ENCODE measurements around the gene LMBRD2. TPM values are rescaled to one million over a fixed set of nuclear protein-coding genes. Genes with fewer than 3 reads are reported as not detected.

LMBRD2 gene
- total RNA-seq, 1 experiment from 2014 or later = 15.2 TPM

GRCh38 chr5:36057386-36057785 lies 94.3 kb downstream of the LMBRD2 start:
- no peak for TF ChIP-seq CTCF (IDR thresholded peaks at IDR 0.05; ENCODE audit: insufficient read depth in 1 of 2, low read depth in 1 of 2, low read length in 1 of 2, severe bottlenecking in 1 of 2, unreplicated experiment in 1 of 2)
- Mint-ChIP-seq H3K36me3 (ENCODE audit: insufficient read depth, unreplicated experiment) (no peaks in the 10 kb centered on the region), H3K27ac (ENCODE audit: unreplicated experiment) (no peak overlapping the region), H3K4me3 (ENCODE audit: unreplicated experiment) (no peak overlapping the region), H3K27me3 (ENCODE audit: insufficient read depth, unreplicated experiment) (peaks cover 16% of the 10 kb centered on the region), H3K4me1 (ENCODE audit: low read depth, unreplicated experiment) (peaks cover 9% of the 10 kb centered on the region), H3K9me3 (ENCODE audit: unreplicated experiment) (no peaks in the 10 kb centered on the region)
- ChIA-PET POLR2A (no interaction called here), CTCF (no interaction called here)
- no peaks in the 10 kb centered on the region for H3K4me1 ChIP-seq
- H3K9me3 ChIP-seq = no peaks in the 10 kb centered on the region
- DNase-seq = no peak
- BruUV-seq (replicated peaks) = no TSS peak
- H3K4me3 ChIP-seq (ENCODE audit: low read depth, low read length) = no peak overlapping the region
- no peaks in the 10 kb centered on the region for H3K36me3 ChIP-seq (ENCODE audit: control insufficient read depth, insufficient read depth, low read length)
- intact Hi-C loops (cut with micrococcal nuclease; ENCODE audit: unreplicated experiment) = no loop called here
- H3K27me3 ChIP-seq (replicated peaks; ENCODE audit: control insufficient read depth, insufficient read depth, low read length) = no peaks in the 10 kb centered on the region; the same call in 1 of the 2 replicates

GRCh38 chr5:36056422-36056821 lies 95.3 kb downstream of the LMBRD2 start:
- H3K4me1 ChIP-seq = no peaks in the 10 kb centered on the region
- no peaks in the 10 kb centered on the region for H3K36me3 ChIP-seq (ENCODE audit: control insufficient read depth, insufficient read depth, low read length)
- Mint-ChIP-seq H3K27ac (ENCODE audit: unreplicated experiment) (no peak overlapping the region), H3K4me3 (ENCODE audit: unreplicated experiment) (no peak overlapping the region), H3K9me3 (ENCODE audit: unreplicated experiment) (no peaks in the 10 kb centered on the region), H3K36me3 (ENCODE audit: insufficient read depth, unreplicated experiment) (no peaks in the 10 kb centered on the region), H3K27me3 (ENCODE audit: insufficient read depth, unreplicated experiment) (peaks cover 21% of the 10 kb centered on the region), H3K4me1 (ENCODE audit: low read depth, unreplicated experiment) (peaks cover 9% of the 10 kb centered on the region)
- no peaks in the 10 kb centered on the region; the same call in 1 of the 2 replicates for H3K27me3 ChIP-seq (replicated peaks; ENCODE audit: control insufficient read depth, insufficient read depth, low read length)
- H3K9me3 ChIP-seq = no peaks in the 10 kb centered on the region
- no TSS peak for BruUV-seq (replicated peaks)
- TF ChIP-seq CTCF (IDR thresholded peaks at IDR 0.05; ENCODE audit: insufficient read depth in 1 of 2, low read depth in 1 of 2, low read length in 1 of 2, severe bottlenecking in 1 of 2, unreplicated experiment in 1 of 2) = no peak
- H3K4me3 ChIP-seq (ENCODE audit: low read depth, low read length) = no peak overlapping the region
- intact Hi-C loops (cut with micrococcal nuclease; ENCODE audit: unreplicated experiment) = no loop called here
- POLR2A ChIA-PET = no interaction called here
- no peak for DNase-seq
- CTCF ChIA-PET = no interaction called here

GRCh38 chr5:36055984-36056383 lies 95.7 kb downstream of the LMBRD2 start:
- H3K36me3 Mint-ChIP-seq (ENCODE audit: insufficient read depth, unreplicated experiment) = no peaks in the 10 kb centered on the region
- no peak for DNase-seq
- no TSS peak for BruUV-seq (replicated peaks)
- no peak overlapping the region for H3K27ac Mint-ChIP-seq (ENCODE audit: unreplicated experiment)
- TF ChIP-seq CTCF (IDR thresholded peaks at IDR 0.05; ENCODE audit: insufficient read depth in 1 of 2, low read depth in 1 of 2, low read length in 1 of 2, severe bottlenecking in 1 of 2, unreplicated experiment in 1 of 2) = no peak
- intact Hi-C loops (cut with micrococcal nuclease; ENCODE audit: unreplicated experiment) = no loop called here
- ChIA-PET CTCF (no interaction called here), POLR2A (no interaction called here)
- H3K27me3 Mint-ChIP-seq (ENCODE audit: insufficient read depth, unreplicated experiment) = peaks cover 21% of the 10 kb centered on the region
- Histone ChIP-seq H3K27me3 (replicated peaks; ENCODE audit: control insufficient read depth, insufficient read depth, low read length) (no peaks in the 10 kb centered on the region; the same call in 1 of the 2 replicates), H3K4me1 (no peaks in the 10 kb centered on the region), H3K4me3 (ENCODE audit: low read depth, low read length) (no peak overlapping the region), H3K36me3 (ENCODE audit: control insufficient read depth, insufficient read depth, low read length) (no peaks in the 10 kb centered on the region), H3K9me3 (no peaks in the 10 kb centered on the region)
- H3K9me3 Mint-ChIP-seq (ENCODE audit: unreplicated experiment) = no peaks in the 10 kb centered on the region
- no peak overlapping the region for H3K4me3 Mint-ChIP-seq (ENCODE audit: unreplicated experiment)
- H3K4me1 Mint-ChIP-seq (ENCODE audit: low read depth, unreplicated experiment) = peaks cover 9% of the 10 kb centered on the region

All from Caco-2 (cell line).